IPS-20b (cell line): ENCODE data around the gene ST8SIA5.

Experiments used
- H3K27ac ChIP-seq: one replicate; pipeline ENCODE4 v1.5.1; 2013; ENCODE audit warnings: low read length
- H3K27me3 ChIP-seq: 2 replicates; pipeline ENCODE4 v1.6.1; 2013; ENCODE audit warnings: mild to moderate bottlenecking, low read length, inconsistent platforms; ENCODE audit not compliant: insufficient read depth
- H3K36me3 ChIP-seq: 2 replicates; pipeline ENCODE4 v1.6.1; 2013; ENCODE audit warnings: low read depth, mild to moderate bottlenecking, inconsistent platforms, low read length, moderate library complexity; ENCODE audit not compliant: insufficient read depth
- H3K4me1 ChIP-seq: 2 replicates; pipeline ENCODE4 v1.6.1; 2013; ENCODE audit warnings: mild to moderate bottlenecking, control low read depth, inconsistent platforms, low read length, moderate library complexity; ENCODE audit not compliant: insufficient read depth
- H3K4me3 ChIP-seq: 2 replicates; pipeline ENCODE4 v1.5.1; 2013; ENCODE audit warnings: mild to moderate bottlenecking, low read length, inconsistent platforms
- H3K9ac ChIP-seq: 2 replicates; pipeline ENCODE4 v1.6.1; 2013; ENCODE audit warnings: low read depth, mild to moderate bottlenecking, inconsistent platforms, low read length, moderate library complexity
- H3K9me3 ChIP-seq: 2 replicates; pipeline ENCODE4 v1.6.1; 2013; ENCODE audit warnings: mild to moderate bottlenecking, low read depth, low read length, inconsistent platforms; ENCODE audit not compliant: insufficient read depth

Gene ST8SIA5

DNA sequence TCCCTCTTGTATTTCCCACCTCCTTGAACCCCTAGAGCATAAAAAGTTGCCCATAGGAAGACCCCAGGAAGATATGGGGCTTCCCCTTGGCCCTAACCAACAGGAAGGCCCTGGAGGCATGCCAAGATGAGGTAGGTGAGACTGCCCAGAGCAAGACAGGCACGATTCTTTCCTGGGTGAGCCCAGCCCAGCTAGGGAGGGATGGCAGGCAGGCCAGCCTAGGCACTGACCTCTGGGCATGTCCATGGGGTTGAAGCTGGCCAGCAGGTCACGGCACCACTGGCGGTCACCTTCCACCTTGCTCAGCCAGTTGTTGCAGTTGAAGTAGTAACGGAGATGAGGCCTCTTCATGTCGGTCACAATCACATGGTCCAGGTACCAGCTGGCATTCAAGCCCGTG is 117.5 kb downstream of the ST8SIA5 start:
- Histone ChIP-seq H3K9ac (no peak overlapping the region), H3K27me3 (no peaks in the 10 kb centered on the region), H3K4me1 (no peaks in the 10 kb centered on the region)

GRCh38 chr18:46636040-46636630 is 120.7 kb downstream of the ST8SIA5 start:
- no peaks in the 10 kb centered on the region for H3K9me3 ChIP-seq
- no peaks in the 10 kb centered on the region for H3K4me1 ChIP-seq
- H3K36me3 ChIP-seq: no peaks in the 10 kb centered on the region
- no peak overlapping the region for H3K9ac ChIP-seq
- no peaks in the 10 kb centered on the region for H3K27me3 ChIP-seq
- no peak overlapping the region for H3K4me3 ChIP-seq
- H3K27ac ChIP-seq: no peak overlapping the region

More for the DNA sequence above, 117.5 kb downstream of the ST8SIA5 start:
- no peaks in the 10 kb centered on the region for H3K36me3 ChIP-seq
- no peak overlapping the region for H3K27ac ChIP-seq
- H3K4me3 ChIP-seq: no peak overlapping the region
- H3K9me3 ChIP-seq: no peaks in the 10 kb centered on the region

GRCh38 chr18:46632401-46633071 is 124.3 kb downstream of the ST8SIA5 start:
- Histone ChIP-seq H3K4me1 (no peaks in the 10 kb centered on the region), H3K36me3 (no peaks in the 10 kb centered on the region), H3K27ac (no peak overlapping the region), H3K9me3 (no peaks in the 10 kb centered on the region), H3K27me3 (no peaks in the 10 kb centered on the region; the same call in 1 of the 2 replicates), H3K4me3 (no peak overlapping the region), H3K9ac (no peak overlapping the region)

- no peak overlapping the region for H3K4me3 ChIP-seq
- no peaks in the 10 kb centered on the region for H3K4me1 ChIP-seq
- H3K27me3 ChIP-seq: no peaks in the 10 kb centered on the region; the same call in 1 of the 2 replicates
- no peaks in the 10 kb centered on the region for H3K36me3 ChIP-seq
- no peak overlapping the region for H3K9ac ChIP-seq
- no peak overlapping the region for H3K27ac ChIP-seq
- H3K9me3 ChIP-seq: no peaks in the 10 kb centered on the region
These were observed 125.9 kb downstream of the ST8SIA5 start for GRCh38 chr18:46630991-46631390.

- no peaks in the 10 kb centered on the region for H3K4me1 ChIP-seq
- no peaks in the 10 kb centered on the region for H3K9me3 ChIP-seq
- no peaks in the 10 kb centered on the region; the same call in 1 of the 2 replicates for H3K27me3 ChIP-seq
- no peak overlapping the region for H3K9ac ChIP-seq
- no peak overlapping the region for H3K4me3 ChIP-seq
- no peaks in the 10 kb centered on the region for H3K36me3 ChIP-seq
- no peak overlapping the region for H3K27ac ChIP-seq
These were observed 126.7 kb downstream of the ST8SIA5 start for GRCh38 chr18:46630160-46630559.

- H3K36me3 ChIP-seq: no peaks in the 10 kb centered on the region
- no peak overlapping the region for H3K27ac ChIP-seq
- no peaks in the 10 kb centered on the region; the same call in 1 of the 2 replicates for H3K27me3 ChIP-seq
These were observed 127.5 kb downstream of the ST8SIA5 start for GRCh38 chr18:46629361-46629760.

GRCh38 chr18:46628206-46628605 is 128.6 kb downstream of the ST8SIA5 start:
- Histone ChIP-seq H3K27me3 (no peaks in the 10 kb centered on the region; the same call in 1 of the 2 replicates), H3K36me3 (no peaks in the 10 kb centered on the region), H3K9ac (no peak overlapping the region), H3K4me3 (no peak overlapping the region), H3K9me3 (no peaks in the 10 kb centered on the region), H3K4me1 (no peaks in the 10 kb centered on the region), H3K27ac (no peak overlapping the region)

More at GRCh38 chr18:46629361-46629760, 127.5 kb downstream of the ST8SIA5 start:
- Histone ChIP-seq H3K9ac (no peak overlapping the region), H3K4me1 (no peaks in the 10 kb centered on the region), H3K4me3 (no peak overlapping the region), H3K9me3 (no peaks in the 10 kb centered on the region)

GRCh38 chr18:46627136-46627535 is 129.7 kb downstream of the ST8SIA5 start:
- H3K4me3 ChIP-seq: no peak overlapping the region
- H3K4me1 ChIP-seq: no peaks in the 10 kb centered on the region
- no peaks in the 10 kb centered on the region for H3K36me3 ChIP-seq
- no peak overlapping the region for H3K9ac ChIP-seq
- H3K9me3 ChIP-seq: no peaks in the 10 kb centered on the region
- no peaks in the 10 kb centered on the region; the same call in 1 of the 2 replicates for H3K27me3 ChIP-seq
- H3K27ac ChIP-seq: no peak overlapping the region

- H3K9ac ChIP-seq: no peak overlapping the region
- no peaks in the 10 kb centered on the region for H3K9me3 ChIP-seq
- H3K27me3 ChIP-seq: no peaks in the 10 kb centered on the region; the same call in 1 of the 2 replicates
- no peak overlapping the region for H3K27ac ChIP-seq
- H3K4me3 ChIP-seq: no peak overlapping the region
- H3K36me3 ChIP-seq: no peaks in the 10 kb centered on the region
- no peaks in the 10 kb centered on the region for H3K4me1 ChIP-seq
These were observed 131.8 kb downstream of the ST8SIA5 start for GRCh38 chr18:46625069-46625468.

DNA sequence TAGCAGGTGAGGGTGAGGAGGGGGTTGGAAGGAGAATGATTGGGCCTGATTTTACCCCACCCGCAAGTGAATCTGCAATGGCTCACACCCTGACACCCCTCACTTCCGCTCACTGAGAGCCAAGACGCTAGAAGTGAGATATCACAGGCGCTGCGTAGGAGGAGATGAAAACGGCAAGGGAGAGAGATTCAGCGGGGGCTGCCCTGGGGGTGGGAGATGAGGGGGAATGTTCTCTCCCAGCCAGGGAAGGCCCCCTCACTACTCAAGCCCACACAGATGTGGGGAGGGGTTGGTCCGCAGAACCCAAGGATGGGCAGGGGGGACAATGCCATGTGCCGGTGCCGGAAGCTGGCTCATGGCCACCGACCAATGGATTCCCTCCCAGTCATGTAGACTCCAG is 132.7 kb downstream of the ST8SIA5 start:
- H3K9me3 ChIP-seq: no peaks in the 10 kb centered on the region
- H3K4me3 ChIP-seq: no peak overlapping the region
- H3K27me3 ChIP-seq: no peaks in the 10 kb centered on the region; the same call in 1 of the 2 replicates
- no peak overlapping the region for H3K9ac ChIP-seq
- no peak overlapping the region for H3K27ac ChIP-seq
- no peaks in the 10 kb centered on the region for H3K4me1 ChIP-seq
- no peaks in the 10 kb centered on the region for H3K36me3 ChIP-seq

GRCh38 chr18:46623541-46623940 is 133.3 kb downstream of the ST8SIA5 start:
- H3K27ac ChIP-seq: no peak overlapping the region
- no peak overlapping the region for H3K9ac ChIP-seq
- no peaks in the 10 kb centered on the region; the same call in 1 of the 2 replicates for H3K27me3 ChIP-seq
- no peaks in the 10 kb centered on the region for H3K9me3 ChIP-seq
- no peaks in the 10 kb centered on the region for H3K4me1 ChIP-seq
- no peaks in the 10 kb centered on the region for H3K36me3 ChIP-seq
- no peak overlapping the region for H3K4me3 ChIP-seq

- Histone ChIP-seq H3K27me3 (no peaks in the 10 kb centered on the region; the same call in 1 of the 2 replicates), H3K4me1 (no peaks in the 10 kb centered on the region), H3K9ac (no peak overlapping the region), H3K9me3 (no peaks in the 10 kb centered on the region), H3K27ac (no peak overlapping the region), H3K36me3 (no peaks in the 10 kb centered on the region), H3K4me3 (no peak overlapping the region)
These were observed 133.9 kb downstream of the ST8SIA5 start for GRCh38 chr18:46622999-46623398.
